Activated T-helper 1 cell treated with anti-CD3 and anti-CD28 coated beads, Interleukin-2, amount 50 U/mL, for 16 hours (primary cell): ENCODE measurements around the gene RASL10B.

ENCODE experiments used
- DNase-seq, 2 donors: peaks; one replicate each; pipeline ENCODE4 v3.0.0-alpha.2; 2020; ENCODE audit warnings: low read depth in 1 of 2, low spot score in 1 of 2

RASL10B gene

DNA sequence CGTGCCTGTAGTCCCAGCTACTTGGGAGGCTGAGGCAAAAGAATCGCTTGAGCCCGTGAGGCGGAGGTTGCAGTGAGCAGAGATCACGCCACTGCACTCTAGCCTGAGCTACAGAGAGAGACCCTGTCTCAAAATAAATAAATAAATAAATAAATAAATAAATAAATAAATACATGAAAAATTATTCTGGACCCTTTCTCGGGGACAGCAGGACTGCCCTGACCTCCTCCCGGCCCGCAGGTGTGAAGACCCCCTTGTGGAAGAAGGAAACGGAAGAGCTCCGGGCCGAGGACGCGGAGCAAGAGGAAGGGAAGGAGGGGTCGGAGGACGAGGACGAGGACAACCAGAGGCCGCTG is 32.3 kb downstream of the RASL10B start:
- no peak for DNase-seq

DNA sequence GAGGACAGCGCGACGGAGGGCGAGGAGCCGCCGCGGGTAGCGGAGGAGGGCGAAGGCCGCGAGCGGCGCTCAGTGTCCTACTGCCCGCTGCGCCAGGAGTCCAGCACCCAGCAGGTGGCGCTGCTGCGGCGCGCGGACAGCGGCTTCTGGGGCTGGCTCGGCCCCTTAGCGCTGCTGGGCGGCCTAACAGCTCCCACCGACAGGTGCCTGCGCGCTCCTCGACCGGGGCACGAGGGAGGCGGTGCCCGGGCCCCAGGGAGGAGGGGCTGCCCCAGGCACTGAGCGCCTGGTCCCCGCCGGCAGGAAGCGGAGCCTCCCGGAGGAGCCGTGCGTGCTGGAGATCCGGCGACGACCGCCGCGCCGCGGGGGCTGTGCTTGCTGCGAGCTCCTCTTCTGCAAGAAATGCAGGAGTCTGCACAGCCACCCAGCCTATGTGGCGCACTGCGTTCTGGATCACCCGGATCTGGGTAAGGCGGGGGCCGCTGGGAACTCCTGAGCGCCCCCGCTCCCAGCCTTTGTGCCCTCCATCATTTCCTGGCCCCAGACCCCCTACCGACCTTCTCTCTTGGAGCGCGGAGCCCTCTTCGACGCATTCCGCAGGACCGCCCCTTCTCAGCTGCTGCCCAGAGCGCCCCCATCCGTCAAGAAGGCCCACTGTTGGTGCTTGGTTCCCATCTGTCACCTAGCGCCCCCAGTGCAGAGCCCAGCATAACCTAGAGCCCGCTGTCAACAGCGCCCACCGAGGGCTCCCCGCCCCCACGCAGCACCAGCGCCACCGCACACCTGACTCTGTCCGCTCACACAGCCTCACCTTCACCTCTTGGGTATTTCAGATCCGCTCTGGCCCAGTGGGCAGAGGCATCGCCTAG is 32.9 kb downstream of the RASL10B start:
- peak; percentile 69 to 79 for DNase-seq

DNA sequence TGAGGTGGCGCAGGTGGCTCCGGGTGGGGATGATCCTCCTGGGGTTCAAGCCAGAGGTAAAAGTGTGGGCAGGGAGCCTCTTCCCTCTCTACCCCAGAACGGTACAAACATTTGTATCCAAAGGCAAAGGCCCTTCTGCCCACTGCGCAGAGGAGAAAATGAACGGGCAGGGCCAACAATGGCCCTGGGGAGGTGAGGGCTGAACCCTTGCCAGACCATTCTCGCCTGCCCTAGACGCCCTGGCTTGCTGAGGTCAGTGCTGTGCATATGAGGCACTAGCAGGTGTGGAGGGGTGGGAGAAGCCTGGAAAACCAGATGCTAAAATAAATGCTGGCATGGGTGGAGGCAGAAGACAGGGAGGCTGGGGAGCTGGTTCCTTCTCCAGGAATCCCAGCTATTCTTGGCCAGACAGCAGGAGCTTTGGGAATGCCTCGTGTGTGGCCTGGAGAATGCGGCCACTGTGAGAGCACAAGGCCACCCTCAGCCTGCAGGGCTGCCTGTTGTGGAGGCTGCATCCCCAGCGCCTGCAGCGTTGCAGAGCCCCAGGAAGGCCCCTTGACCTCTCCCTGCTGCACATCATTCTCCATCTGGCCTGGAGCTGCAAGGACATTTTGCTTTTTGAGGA is 33.8 kb downstream of the RASL10B start:
- DNase-seq: no peak

DNA sequence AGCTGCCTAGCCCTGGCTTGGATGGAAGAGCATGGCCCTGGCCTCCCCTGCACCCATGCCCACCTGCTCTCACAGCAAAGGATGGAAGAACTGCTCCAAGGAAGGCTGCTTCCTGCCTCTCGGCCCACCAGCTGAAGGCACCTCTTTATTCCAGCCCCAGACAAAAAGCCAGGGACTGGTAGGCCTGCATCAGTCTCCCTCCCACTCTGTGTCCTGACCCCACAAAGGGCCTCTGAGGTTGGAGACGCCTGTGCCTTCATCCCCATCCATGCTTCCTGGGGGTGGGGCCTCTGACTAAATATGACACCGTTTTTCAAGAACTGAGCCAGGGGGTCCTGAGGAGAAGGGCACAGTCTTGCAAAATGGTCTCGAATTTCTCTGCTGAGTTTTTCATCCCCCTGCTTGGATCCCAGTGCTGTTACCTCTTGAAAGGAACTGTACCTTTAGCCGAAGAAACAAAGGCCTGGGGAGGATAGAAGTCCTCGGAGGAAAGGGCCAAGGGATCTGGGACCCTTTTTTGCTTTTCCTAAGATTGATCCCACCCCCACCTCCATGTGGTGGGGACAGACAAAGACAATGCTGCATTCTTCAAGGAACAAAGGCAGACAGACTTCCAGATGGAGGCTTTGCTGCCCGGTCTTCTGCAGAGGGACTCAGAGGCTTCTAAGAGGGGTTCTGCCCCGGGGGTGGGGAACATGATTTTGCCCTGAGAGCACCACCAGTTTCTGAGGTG is 34.5 kb downstream of the RASL10B start:
- no peak for DNase-seq

DNA sequence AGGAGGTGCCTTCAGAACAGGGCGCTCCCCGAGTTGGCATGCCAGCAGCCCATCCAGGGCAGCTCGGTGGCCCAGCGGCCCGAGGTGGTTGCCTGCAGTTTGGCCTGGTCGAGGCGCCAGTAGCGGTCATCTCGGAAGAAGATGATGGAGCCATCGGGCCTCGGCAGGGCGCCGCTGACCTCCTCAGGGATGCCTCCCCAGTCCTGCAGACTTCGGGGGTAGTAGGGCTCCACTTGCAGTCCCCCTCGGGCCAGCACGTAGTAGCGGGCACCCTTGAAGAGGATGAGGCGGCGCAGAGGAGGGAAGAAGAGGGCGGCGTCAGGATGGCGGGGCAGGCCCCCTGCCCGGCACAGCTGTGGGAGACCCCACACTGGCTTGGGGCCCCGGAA is 35.0 kb downstream of the RASL10B start:
- no peak for DNase-seq

DNA sequence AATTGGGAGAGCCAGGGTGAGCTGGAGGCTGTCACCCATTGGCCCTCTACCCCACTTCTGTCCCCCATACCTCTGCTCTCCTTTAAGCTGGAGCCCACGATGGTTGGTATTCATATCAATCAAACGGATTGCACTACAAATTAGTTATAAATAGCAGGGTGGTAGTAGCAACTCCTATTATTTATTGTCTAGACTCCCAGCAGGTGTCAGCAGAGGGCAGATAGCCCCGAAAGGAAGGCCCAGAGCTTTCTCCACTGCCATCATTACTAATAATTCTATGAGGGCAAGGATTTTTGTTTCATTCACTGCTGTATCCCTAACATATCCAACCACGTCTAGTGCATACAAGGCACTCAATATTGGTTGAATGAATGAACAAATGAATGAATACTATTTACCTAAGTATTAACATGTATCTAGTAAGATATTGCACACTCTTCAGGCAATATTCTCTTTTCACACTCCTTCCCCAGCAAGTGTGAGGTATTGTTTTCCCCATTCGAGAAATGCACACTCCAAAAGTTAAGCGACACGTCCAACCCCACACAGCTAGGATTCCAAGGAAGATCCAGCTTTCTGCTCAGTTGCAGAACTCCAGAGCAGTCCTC is 35.6 kb downstream of the RASL10B start:
- no peak for DNase-seq

DNA sequence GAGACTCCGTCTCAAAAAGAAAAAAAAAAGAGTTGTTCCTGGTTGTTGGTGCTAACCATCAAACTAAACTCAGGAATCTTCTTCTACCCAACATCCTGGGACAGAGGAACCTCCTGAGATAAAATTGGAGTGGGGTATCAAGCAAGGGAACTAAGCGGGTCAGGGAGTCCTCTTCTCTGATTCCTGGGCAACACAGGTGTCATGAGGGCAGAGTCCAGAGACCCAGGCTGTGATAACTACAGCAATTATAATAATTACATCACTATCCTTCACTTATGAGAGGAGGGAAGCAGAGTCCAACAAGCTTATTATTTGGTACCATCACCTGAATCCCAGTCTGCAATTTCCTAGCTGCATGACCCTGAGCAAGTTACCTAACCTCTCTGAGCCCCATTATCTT is 37.4 kb downstream of the RASL10B start:
- DNase-seq: no peak

DNA sequence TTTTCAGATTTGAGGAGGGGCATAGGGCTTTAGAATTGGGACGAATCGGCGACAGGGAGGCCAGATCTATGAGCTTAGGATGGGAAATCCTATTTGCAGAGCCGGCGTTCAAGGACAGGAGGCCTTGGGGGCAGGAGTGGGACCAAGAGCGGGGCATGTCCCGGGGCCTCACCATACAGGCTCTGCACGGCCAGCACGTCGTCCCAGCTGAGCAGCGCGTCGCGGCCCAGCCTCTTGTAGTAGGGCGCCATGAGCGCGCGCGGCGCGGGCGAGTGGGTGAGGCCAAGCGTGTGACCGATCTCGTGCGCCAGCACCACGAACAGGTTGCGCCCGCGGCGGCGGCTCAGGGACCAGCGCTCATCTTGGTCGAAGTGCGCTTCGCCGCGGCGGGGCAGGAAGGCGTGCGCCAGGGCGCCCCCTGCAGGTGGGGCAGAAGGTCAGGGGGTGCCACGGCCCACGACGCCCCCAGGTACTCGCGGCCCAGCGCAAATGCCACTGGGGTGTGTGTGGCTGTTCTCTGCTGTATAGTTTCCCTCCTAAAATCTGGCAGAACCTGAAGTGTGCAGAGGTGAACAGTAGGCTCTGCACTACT is 38.6 kb downstream of the RASL10B start:
- no peak for DNase-seq

DNA sequence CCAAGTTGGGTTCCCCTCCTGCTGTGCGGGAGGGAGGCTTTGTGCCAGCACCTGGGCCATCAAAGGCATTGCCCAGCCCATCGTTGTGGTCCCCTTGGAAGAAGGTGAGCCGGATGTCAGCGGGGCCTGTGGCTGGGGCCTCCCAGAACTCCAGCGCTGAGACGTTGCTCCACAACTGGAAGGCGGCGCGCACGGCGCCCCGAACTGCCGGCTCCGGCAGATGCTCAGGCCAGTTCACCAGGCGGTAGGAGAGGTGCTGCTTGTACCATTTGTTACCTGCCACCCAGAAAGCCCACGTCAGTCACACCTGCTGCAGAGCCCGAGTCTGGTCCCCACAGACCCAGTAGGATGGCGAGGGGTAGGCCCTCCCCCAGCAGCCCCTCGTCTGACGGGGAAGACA is 41.7 kb downstream of the RASL10B start:
- no peak for DNase-seq

DNA sequence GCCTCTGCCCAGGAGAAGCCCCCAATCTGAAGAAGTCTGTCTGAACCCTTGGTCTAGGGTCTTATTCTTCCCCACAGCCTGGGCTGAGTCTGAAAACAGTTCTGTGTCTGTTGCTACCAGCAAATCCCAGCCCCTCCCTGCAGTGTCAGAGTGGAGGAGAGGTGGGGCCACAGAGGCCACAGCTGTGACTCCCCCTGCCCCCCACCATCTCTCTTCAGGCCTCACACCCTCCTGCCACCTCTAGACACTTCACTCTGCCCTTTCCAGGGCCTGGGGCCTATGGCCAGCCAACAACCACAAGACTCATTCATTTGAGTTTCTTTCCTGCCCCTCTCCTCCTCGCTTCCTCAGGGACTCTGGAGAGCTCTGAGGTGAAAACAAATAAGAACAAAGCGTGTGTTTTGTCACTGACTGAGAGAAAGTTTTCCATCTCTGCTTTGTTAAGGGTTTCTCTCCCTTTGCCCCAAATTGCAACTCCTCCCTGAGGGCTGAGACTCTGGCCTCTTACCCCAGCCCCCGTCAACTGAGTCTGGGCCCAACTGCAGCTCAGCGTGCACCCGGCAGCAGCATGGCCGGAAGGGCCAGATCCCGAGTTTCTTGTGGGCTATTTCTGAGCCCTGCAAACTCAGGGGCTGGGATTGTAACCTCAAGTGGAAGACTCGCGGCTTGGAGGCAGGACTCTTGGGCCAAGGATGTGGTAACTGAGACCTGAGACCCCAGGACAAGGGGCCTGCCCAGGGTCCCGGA is 42.4 kb downstream of the RASL10B start:
- no peak for DNase-seq

DNA sequence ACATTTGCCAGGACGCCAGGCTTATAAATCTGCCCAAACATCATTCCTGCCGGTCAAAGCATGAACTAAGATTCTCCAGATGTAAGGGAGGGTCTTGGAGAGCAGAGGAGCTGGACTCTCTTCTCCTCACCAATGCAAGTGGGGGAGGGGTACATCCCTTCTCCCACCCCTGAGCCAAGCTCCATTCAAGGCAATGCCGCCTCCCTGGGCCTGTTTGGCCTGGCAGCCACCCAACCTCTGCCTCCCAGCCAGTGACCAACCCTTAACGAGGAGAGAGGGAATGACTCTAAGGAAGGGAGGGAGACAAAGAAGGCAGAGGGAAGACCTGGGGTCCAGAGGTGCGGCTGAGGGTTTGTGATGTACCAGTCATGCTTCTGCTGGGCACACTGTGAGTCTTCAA is 43.1 kb downstream of the RASL10B start:
- no peak for DNase-seq

DNA sequence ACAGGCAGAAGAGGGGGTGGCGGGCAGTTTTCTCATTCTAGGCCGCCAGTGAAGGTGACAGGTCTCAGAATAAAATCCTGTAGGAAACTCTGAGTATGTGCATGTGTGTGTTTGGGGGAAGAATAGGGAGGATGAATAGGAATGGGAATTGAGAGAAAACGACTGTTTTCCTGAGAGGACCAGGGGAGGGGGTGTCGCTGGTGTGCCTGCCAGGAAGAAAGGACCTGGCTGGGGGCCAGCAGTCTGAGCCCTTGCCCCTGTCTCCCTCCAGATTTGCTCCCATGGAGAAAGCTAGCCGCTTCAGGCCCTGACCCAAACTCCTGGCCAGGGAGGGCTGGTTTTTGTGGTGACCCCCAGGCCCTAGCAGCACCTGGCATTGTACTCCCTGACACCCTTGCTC is 43.6 kb downstream of the RASL10B start:
- no peak for DNase-seq

DNA sequence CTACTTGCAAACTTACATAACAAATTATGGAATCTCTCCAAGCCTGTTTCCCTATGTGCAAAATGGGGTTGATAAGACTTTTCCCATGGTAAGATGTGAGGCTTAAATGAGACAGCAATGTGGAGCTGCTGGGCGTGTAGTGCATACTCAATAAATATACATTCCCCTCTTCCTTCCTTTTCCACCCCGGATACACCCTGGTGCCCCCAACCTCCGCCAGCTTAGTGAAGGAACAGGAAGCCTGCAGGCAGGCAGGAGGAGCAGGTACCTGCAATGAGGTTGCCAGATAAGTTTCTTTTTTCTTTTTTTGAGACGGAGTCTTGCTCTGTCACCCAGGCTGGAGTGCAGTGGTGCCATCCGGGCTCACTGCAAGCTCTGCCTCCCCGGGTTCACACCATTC is 44.1 kb downstream of the RASL10B start:
- DNase-seq: no peak

DNA sequence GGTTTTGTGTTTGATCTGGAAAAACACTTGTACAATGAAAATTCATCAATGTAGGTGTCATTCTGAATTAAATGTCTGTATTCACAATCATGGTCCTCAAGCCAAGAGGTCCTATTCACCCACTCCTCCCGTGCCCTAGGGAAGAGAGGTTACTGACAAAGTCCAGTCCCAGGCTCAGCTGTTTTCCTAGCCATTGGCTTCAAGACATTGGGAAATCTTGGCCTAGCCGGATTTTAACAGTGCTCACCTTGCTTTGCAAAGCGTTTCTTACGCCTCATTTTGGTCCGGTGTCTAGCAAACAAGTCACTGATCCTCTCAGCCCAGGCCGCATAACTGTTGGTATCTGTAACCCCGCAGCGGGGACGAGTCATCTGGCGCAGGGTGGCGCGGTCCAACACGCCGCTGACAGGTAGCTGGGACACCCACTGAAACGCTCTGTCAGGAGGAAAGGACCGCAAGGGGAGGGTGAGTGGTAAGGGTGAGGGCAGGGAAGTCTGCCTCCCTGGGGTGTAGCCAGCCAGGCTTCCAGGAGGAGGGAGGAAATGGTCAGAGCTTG is 47.3 kb downstream of the RASL10B start:
- no peak for DNase-seq

DNA sequence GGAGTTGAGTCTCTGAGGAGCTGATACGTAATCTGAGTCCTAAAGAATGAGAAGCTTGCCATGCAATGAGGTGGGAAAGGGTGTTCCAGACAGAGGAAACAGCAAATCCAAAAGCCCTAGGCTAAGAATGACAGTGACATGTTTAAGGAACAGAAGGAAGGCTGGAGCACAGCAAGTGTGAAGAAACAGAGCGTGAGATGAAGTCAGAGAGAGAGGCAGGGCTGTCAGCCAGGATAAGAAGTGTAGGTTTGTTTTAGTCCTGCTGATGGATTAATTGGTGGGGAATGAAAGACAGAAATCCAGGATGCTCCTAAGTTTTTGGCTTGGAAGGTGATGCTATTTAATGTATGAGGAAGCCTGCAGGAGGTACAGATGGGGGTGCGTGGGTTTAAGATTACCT is 49.5 kb downstream of the RASL10B start:
- no peak for DNase-seq

DNA sequence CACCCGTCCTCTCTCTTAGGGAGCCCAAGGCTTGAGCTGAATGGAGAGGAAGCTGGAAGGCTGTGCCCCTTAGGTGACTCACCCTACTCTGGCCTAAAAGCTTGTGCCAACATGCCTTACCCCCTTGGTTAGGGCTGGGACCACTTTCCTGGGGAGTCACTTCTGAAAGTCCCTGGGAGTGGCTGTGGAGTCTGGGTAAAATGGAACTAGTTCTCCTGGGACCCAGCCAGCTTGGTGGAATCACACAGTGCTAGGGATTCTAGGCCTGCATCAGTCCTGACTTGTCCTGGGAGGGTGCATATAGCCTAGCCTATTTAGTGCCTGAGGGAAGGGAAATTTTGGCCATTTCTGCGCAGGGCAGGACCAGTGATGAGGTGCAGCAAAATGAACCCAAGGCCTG is 53.5 kb downstream of the RASL10B start:
- no peak for DNase-seq

DNA sequence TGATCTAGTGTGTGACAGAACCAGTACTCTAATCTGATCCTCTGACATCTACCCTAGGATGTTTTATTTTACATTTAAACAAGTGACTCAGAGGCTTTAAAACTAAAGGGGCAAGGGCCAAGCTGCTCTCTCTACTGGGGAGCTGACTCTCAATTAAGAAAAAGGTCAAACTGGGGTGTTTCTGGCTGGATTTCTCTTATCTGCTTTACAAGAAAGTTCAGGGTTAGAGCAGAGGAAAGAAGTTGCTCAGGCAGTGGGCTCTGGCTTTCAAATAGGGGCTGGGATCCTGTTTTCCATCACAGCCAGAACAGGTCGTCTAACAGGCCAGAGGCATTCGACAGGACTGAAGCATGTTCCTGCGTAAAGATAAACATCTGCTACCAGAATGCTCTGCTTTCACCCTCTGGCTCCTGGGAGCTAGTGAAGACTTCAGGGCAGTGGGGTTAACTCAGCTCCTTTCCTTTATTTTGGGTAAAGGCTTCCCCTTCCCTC is 55.5 kb downstream of the RASL10B start:
- DNase-seq: no peak

DNA sequence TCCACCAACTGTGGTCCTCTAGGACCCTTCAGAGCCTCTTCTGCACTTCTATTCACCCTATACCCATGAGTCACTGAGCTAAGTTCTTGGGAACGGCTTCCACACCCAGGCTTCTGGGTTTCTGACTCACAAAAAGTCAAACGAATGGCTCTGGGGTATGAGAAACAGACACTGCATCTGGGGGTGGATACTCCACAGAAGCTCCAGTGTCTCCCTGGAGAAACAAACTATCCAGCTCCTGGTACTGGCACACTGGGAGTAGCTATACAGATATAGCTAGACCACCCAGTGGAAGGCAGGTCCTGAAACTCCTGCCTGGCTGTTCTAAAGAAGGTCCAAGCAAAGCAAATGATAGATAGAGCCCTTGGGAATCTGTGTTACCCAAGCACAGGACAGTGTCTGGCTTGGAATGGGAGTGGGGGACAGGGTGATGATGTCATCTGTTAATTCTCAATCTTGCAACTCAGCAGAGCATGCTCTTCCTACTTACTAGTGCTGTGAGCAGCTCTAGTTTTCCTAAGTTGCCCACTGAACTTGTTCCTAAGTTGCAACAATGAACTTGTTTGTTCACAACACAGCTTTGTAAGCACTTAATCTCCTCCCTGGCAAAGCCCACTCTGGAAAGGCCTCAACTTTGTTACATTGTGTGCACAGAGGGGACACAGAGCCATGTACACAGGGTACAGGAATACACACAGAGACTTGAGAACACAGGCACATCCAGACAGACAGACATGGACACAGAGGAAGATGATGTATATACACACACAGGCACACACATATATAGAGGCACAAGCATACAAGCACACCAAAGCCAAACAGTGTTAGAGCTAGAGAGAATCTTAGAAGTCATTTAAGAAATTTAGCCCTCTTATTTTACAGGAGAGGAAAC is 57.3 kb downstream of the RASL10B start:
- DNase-seq: no peak

DNA sequence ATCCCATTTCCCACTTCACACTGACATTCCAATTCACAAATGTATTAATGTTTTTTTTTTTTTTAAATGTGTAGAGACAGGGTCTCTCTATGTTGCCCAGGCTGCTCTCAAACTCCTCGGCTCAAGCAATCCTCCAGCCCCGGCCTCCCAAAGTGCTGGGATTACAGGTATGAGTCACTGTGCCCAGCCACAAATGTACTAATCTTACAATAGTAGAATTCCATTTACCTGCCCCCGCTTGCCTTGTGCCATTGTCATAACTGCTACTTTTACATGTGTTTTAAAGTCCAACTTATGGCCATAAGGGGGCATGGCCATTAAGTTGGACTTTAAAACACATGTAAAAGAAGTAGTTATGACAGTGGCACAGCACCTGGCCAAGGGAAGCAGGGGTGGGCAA is 59.4 kb downstream of the RASL10B start:
- no peak for DNase-seq
